H1 (cell line): ENCODE data around the gene LTB4R. TPM values are rescaled to one million over a fixed set of nuclear protein-coding genes. Genes with fewer than 3 reads are reported as not detected.

Source experiments
- E2F6 ChIP-seq: IDR thresholded peaks from 2 replicates; pipeline ENCODE4 v1.6.1; 2012; ENCODE audit warnings: inconsistent platforms
- JUN ChIP-seq: IDR thresholded peaks from 2 replicates; pipeline ENCODE4 v1.6.1; 2011; ENCODE audit warnings: low read depth, mild to moderate bottlenecking, improper control_type of control experiment, low read length
- JUND ChIP-seq: IDR thresholded peaks from 2 replicates; pipeline ENCODE4 v1.6.1; 2011; ENCODE audit warnings: mild to moderate bottlenecking, improper control_type of control experiment, low read length
- SP1 ChIP-seq: IDR thresholded peaks from 2 replicates; pipeline ENCODE4 v1.6.1; 2011; ENCODE audit warnings: low read depth, low read length
- TCF12 ChIP-seq: IDR thresholded peaks from 2 replicates; pipeline ENCODE4 v1.6.1; 2011; ENCODE audit warnings: low read depth, mild to moderate bottlenecking, low read length
- YY1 ChIP-seq: IDR thresholded peaks from 2 replicates; pipeline ENCODE4 v1.6.1; 2011; ENCODE audit warnings: low read depth, mild to moderate bottlenecking, low read length
- polyA plus RNA-seq, 7 experiments: library from polyadenylated mRNA; depleted of rRNA in 3 of 7; stranded (reverse) in 5 of 7; unstranded in 2 of 7; fragments of >200 nt in 5 of 7; fragments of 200-250 nt in 2 of 7; gene quantifications; 1 replicate in 5 of 7; 2 replicates in 1 of 7; 4 replicates in 1 of 7; pipeline versions ENCODE4 v1.2.1 to v1.2.3, GENCODE V29; 2011 to 2013; ENCODE audit warnings: missing spikeins in 2 of 7, mixed read lengths in 2 of 7
- total RNA-seq: library from RNA; stranded (reverse); fragmentation: NEBNext Ultra II Directional; extraction: Animal tissue kit (Norgen Biotek cat#: 25700); gene quantifications from 2 replicates; pipeline ENCODE4 v1.2.1, GENCODE V29; 2021
- TF ChIP-seq, protein P1 (sequence below): fragments of 300-600 bp; sonication (generic); IDR thresholded peaks from 2 replicates; pipeline ENCODE4 v1.7.1; 2012; ENCODE audit warnings: low read length, moderate library complexity, mild to moderate bottlenecking, inconsistent platforms; ENCODE audit not compliant: insufficient replicate concordance
- TF ChIP-seq, protein P2 (sequence below): IDR thresholded peaks from 2 replicates; pipeline ENCODE4 v1.6.1; 2011; ENCODE audit warnings: low read length, improper control_type of control experiment

Gene LTB4R
- total and polyA plus RNA-seq, 2 of the 8 experiments (the other 6 are each of a cell fraction or from before 2014, with no cell fraction given) = 4.1 to 6.7 TPM

DNA sequence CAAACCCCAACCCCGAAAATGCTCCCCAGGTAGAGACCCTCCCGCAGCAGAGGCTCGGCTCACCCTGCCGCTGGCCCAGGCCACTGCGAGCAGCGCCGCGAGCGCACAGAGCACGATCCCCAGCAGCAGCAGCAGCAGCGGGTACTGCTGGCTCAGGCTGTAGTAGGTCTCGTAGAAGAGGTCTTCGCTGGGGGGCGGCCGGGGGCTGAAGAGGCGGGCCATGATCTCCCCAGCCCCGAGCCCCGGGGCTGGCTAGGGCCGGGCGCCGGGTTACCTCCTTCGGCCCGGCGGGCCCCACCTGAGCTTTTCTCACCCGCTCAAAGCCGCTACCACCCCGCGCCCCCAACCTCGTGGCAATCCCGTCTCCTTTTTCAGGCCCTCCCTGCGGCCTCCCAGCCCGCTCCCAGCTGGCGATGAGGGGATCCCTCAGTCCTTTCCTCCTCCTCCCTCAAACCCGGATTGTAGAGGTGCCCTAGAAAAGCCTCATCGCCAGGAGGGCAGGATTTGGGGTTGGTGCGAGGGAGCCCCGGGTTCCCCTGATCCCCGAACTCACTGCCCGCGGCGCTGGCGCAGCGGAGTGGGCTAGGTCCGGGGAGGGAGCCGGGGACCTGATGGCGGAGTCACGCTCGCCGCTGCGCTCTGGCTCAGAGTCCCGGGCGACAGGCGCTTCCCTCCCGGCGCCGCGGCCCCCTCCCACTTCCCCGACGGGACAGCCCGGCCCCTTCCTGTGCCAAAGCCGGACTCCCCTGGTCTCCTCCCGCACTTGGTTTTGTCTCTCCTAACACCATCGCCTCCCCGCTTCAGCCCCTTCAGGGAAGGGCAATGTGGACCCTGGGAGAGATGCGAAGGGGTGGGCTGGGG is 23.4 kb downstream of the LTB4R start, which contains the start of gene ADCY4 (continued):
- TF ChIP-seq, protein P1, sequence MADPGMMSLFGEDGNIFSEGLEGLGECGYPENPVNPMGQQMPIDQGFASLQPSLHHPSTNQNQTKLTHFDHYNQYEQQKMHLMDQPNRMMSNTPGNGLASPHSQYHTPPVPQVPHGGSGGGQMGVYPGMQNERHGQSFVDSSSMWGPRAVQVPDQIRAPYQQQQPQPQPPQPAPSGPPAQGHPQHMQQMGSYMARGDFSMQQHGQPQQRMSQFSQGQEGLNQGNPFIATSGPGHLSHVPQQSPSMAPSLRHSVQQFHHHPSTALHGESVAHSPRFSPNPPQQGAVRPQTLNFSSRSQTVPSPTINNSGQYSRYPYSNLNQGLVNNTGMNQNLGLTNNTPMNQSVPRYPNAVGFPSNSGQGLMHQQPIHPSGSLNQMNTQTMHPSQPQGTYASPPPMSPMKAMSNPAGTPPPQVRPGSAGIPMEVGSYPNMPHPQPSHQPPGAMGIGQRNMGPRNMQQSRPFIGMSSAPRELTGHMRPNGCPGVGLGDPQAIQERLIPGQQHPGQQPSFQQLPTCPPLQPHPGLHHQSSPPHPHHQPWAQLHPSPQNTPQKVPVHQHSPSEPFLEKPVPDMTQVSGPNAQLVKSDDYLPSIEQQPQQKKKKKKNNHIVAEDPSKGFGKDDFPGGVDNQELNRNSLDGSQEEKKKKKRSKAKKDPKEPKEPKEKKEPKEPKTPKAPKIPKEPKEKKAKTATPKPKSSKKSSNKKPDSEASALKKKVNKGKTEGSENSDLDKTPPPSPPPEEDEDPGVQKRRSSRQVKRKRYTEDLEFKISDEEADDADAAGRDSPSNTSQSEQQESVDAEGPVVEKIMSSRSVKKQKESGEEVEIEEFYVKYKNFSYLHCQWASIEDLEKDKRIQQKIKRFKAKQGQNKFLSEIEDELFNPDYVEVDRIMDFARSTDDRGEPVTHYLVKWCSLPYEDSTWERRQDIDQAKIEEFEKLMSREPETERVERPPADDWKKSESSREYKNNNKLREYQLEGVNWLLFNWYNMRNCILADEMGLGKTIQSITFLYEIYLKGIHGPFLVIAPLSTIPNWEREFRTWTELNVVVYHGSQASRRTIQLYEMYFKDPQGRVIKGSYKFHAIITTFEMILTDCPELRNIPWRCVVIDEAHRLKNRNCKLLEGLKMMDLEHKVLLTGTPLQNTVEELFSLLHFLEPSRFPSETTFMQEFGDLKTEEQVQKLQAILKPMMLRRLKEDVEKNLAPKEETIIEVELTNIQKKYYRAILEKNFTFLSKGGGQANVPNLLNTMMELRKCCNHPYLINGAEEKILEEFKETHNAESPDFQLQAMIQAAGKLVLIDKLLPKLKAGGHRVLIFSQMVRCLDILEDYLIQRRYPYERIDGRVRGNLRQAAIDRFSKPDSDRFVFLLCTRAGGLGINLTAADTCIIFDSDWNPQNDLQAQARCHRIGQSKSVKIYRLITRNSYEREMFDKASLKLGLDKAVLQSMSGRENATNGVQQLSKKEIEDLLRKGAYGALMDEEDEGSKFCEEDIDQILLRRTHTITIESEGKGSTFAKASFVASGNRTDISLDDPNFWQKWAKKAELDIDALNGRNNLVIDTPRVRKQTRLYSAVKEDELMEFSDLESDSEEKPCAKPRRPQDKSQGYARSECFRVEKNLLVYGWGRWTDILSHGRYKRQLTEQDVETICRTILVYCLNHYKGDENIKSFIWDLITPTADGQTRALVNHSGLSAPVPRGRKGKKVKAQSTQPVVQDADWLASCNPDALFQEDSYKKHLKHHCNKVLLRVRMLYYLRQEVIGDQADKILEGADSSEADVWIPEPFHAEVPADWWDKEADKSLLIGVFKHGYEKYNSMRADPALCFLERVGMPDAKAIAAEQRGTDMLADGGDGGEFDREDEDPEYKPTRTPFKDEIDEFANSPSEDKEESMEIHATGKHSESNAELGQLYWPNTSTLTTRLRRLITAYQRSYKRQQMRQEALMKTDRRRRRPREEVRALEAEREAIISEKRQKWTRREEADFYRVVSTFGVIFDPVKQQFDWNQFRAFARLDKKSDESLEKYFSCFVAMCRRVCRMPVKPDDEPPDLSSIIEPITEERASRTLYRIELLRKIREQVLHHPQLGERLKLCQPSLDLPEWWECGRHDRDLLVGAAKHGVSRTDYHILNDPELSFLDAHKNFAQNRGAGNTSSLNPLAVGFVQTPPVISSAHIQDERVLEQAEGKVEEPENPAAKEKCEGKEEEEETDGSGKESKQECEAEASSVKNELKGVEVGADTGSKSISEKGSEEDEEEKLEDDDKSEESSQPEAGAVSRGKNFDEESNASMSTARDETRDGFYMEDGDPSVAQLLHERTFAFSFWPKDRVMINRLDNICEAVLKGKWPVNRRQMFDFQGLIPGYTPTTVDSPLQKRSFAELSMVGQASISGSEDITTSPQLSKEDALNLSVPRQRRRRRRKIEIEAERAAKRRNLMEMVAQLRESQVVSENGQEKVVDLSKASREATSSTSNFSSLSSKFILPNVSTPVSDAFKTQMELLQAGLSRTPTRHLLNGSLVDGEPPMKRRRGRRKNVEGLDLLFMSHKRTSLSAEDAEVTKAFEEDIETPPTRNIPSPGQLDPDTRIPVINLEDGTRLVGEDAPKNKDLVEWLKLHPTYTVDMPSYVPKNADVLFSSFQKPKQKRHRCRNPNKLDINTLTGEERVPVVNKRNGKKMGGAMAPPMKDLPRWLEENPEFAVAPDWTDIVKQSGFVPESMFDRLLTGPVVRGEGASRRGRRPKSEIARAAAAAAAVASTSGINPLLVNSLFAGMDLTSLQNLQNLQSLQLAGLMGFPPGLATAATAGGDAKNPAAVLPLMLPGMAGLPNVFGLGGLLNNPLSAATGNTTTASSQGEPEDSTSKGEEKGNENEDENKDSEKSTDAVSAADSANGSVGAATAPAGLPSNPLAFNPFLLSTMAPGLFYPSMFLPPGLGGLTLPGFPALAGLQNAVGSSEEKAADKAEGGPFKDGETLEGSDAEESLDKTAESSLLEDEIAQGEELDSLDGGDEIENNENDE = no peak
- TF ChIP-seq, protein P2, sequence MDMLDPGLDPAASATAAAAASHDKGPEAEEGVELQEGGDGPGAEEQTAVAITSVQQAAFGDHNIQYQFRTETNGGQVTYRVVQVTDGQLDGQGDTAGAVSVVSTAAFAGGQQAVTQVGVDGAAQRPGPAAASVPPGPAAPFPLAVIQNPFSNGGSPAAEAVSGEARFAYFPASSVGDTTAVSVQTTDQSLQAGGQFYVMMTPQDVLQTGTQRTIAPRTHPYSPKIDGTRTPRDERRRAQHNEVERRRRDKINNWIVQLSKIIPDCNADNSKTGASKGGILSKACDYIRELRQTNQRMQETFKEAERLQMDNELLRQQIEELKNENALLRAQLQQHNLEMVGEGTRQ = no peak
- TF ChIP-seq SP1 = no peak
- TF ChIP-seq E2F6 = no peak
- TF ChIP-seq JUN = no peak
- TF ChIP-seq TCF12 = no peak
- 0 out of 2 replicates have a peak, but pooled peaks have one; percentile 20 for TF ChIP-seq YY1
- no peak for TF ChIP-seq JUND
